ENCODE results near the gene CREB3L1. TPM values are rescaled to one million over a fixed set of nuclear protein-coding genes. Genes with fewer than 3 reads are reported as not detected.

Gene CREB3L1
- total RNA-seq, 1 experiment from 2014 or later: 1.1 TPM

DNA sequence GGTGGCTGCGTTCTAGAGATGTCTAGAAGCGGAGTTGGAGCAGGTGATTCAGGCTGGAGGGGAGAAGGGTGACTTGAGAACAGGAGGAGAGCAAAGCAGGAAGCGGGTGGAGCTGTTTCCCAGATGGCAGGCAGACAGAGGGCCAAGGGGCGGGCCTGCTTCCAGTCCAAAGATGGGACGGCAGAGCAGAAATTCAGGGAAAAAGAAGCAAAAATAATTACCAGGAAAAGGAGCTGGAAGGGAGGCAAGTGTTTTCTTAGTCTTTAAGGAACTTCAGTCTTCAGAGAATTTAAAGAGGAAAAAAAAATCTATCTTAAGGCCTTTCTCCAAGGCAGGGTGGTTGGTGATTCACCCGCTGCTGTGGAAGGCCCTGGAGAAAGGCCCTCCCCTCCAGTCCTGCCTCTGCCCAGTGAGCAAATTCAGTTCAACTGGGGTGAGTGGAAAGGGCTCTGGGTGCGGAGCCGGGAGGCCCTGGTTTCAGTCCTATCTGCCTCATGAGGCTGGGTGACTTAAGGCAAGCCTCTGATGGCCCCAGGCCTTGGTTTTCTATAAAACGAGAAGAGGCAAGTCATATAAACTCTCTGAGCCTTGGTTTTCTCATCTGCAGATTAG, 4.5 kb upstream of the CREB3L1 start:
- Histone ChIP-seq H3K79me2 (ENCODE audit: low read length) (no peaks in the 10 kb centered on the region), H3K36me3 (ENCODE audit: low read depth, low read length) (no peaks in the 10 kb centered on the region), H3K27ac (ENCODE audit: low read length) (peak overlapping the region; percentile 69), H3K9me2 (replicated peaks; ENCODE audit: low read length) (no peaks in the 10 kb centered on the region), H3F3A (ENCODE audit: low read length, unreplicated experiment) (peaks cover 5% of the 10 kb centered on the region), H3K9ac (ENCODE audit: low read length) (no peak overlapping the region), H4K20me1 (ENCODE audit: low read length) (no peaks in the 10 kb centered on the region), H3K4me3 (ENCODE audit: low read length) (no peak overlapping the region; the same call in 1 of the 2 replicates), H2AFZ (ENCODE audit: low read length) (peak overlapping the region; percentile 77), H3K9me3 (ENCODE audit: low read length) (no peaks in the 10 kb centered on the region), H3K4me1 (ENCODE audit: insufficient read depth, low read length) (peaks cover 29% of the 10 kb centered on the region), H3K4me2 (ENCODE audit: low read length) (peak overlapping the region; percentile 62), H3K27me3 (ENCODE audit: low read length) (peaks cover 6% of the 10 kb centered on the region)
- intact Hi-C loops (cut with micrococcal nuclease): loop anchor here (1.0 to 2.0 kb wide), 2 partner anchors 24 to 30 kb away; no protein-coding TSS in a partner anchor
- TF ChIP-seq, protein P1, sequence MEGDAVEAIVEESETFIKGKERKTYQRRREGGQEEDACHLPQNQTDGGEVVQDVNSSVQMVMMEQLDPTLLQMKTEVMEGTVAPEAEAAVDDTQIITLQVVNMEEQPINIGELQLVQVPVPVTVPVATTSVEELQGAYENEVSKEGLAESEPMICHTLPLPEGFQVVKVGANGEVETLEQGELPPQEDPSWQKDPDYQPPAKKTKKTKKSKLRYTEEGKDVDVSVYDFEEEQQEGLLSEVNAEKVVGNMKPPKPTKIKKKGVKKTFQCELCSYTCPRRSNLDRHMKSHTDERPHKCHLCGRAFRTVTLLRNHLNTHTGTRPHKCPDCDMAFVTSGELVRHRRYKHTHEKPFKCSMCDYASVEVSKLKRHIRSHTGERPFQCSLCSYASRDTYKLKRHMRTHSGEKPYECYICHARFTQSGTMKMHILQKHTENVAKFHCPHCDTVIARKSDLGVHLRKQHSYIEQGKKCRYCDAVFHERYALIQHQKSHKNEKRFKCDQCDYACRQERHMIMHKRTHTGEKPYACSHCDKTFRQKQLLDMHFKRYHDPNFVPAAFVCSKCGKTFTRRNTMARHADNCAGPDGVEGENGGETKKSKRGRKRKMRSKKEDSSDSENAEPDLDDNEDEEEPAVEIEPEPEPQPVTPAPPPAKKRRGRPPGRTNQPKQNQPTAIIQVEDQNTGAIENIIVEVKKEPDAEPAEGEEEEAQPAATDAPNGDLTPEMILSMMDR (conservative IDR thresholded peaks at IDR 0.05; ENCODE audit: low read depth, low read length): no peak
- TF ChIP-seq EZH2 (IDR thresholded peaks at IDR 0.05; ENCODE audit: low read length, unreplicated experiment) (no peak), EZH2phosphoT487 (IDR thresholded peaks at IDR 0.05; ENCODE audit: borderline replicate concordance, low read length) (no peak)
- BruUV-seq (replicated peaks): TSS peak; percentile 49
- ChIA-PET POLR2A (ENCODE audit: unreplicated experiment) (interaction anchor here (0.6 to 0.7 kb wide), 3 partner anchors 34 to 661 kb away, joined by 4 to 7 read pairs (median 5); no protein-coding TSS in a partner anchor), CTCF (interaction anchor here (0.7 kb wide), 1 partner anchor 90 kb away, joined by 3 read pairs; no protein-coding TSS in a partner anchor)
- ATAC-seq (peak; percentile 60), DNase-seq (peak; percentile 56)

DNA sequence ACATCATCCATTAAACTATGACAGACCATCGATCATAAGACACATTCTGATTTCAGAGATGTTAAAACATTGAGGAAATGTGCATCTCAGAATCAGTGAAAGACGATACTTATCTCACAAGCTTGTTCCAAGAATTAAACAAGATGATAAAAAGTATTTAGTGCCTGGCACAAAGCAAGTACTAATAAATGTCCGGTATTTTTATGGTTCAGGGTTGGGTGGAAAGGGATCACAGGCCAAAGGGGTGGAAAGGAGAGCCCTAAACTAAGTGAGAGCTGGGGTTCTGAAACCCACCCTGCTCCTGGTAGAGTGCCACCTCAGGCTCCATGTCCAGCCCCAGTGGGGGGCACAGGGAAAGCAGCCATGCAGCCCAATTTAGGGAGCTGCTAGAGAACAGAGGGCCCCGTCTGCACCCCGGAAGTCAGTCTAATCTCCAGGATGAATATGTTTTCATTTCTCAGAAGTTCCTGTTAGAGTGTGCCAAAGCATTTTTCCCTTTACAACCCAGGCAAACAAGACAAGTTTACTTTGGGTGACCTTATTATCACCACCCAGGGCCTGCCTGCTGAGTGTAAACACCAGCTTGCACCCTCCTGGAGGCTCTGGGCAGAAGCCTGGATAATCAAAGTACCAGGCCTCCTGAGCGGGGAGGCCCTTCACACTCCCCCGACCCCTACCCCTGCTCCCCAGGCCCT, 3.8 kb upstream of the CREB3L1 start:
- H3F3A ChIP-seq (ENCODE audit: low read length, unreplicated experiment): peaks cover 5% of the 10 kb centered on the region
- peak overlapping the region; percentile 77 for H2AFZ ChIP-seq (ENCODE audit: low read length)
- peak overlapping the region; percentile 69 for H3K27ac ChIP-seq (ENCODE audit: low read length)
- H3K36me3 ChIP-seq (ENCODE audit: low read depth, low read length): no peaks in the 10 kb centered on the region
- TF ChIP-seq EZH2phosphoT487 (IDR thresholded peaks at IDR 0.05; ENCODE audit: borderline replicate concordance, low read length) (no peak), EZH2 (IDR thresholded peaks at IDR 0.05; ENCODE audit: low read length, unreplicated experiment) (no peak)
- TF ChIP-seq, protein P1 (conservative IDR thresholded peaks at IDR 0.05; ENCODE audit: low read depth, low read length): no peak
- ATAC-seq: peak; percentile 65
- CTCF ChIA-PET: interaction anchor here (0.5 to 0.7 kb wide), 2 partner anchors 90 to 257 kb away, joined by 3 to 4 read pairs; no protein-coding TSS in a partner anchor
- POLR2A ChIA-PET (ENCODE audit: unreplicated experiment): interaction anchor here (0.6 to 0.9 kb wide), 3 partner anchors 31 to 102 kb away, joined by 4 to 8 read pairs (median 7); no protein-coding TSS in a partner anchor
- intact Hi-C loops (cut with micrococcal nuclease): loop anchor here (1.0 to 2.0 kb wide), 2 partner anchors 25 to 30 kb away; no protein-coding TSS in a partner anchor
- no peaks in the 10 kb centered on the region for H3K9me3 ChIP-seq (ENCODE audit: low read length)
- BruUV-seq (replicated peaks): no TSS peak
- H3K79me2 ChIP-seq (ENCODE audit: low read length): no peaks in the 10 kb centered on the region
- H3K4me1 ChIP-seq (ENCODE audit: insufficient read depth, low read length): peaks cover 29% of the 10 kb centered on the region
- no peaks in the 10 kb centered on the region for H4K20me1 ChIP-seq (ENCODE audit: low read length)
- no peaks in the 10 kb centered on the region for H3K9me2 ChIP-seq (replicated peaks; ENCODE audit: low read length)
- no peak overlapping the region for H3K4me3 ChIP-seq (ENCODE audit: low read length)
- peak; percentile 70 for DNase-seq
- H3K4me2 ChIP-seq (ENCODE audit: low read length): peak overlapping the region; percentile 62
- no peak overlapping the region for H3K9ac ChIP-seq (ENCODE audit: low read length)
- H3K27me3 ChIP-seq (ENCODE audit: low read length): peaks cover 13% of the 10 kb centered on the region
